Panc1 (cell line): ENCODE results near the gene ZNF593. TPM values are rescaled to one million over a fixed set of nuclear protein-coding genes. Genes with fewer than 3 reads are reported as not detected.

Source experiments
- ATAC-seq: fragments of 200-7000 bp; cut with Tn5 transposase; 2 replicates; pipeline ENCODE4 v1.9.1; 2020; ENCODE audit warnings: mild to moderate bottlenecking, moderate library complexity
- BruUV-seq: library from RNA; stranded (reverse); fragments of 400-500 nt; replicated peaks from 2 replicates; lab custom pipeline; 2021; lab: Mats Ljungman, UMichigan
- CTCF ChIA-PET: fragments of 300-600 bp; sonication (Branson Sonifier 250); formaldehyde crosslinking; loops from one replicate; lab custom pipeline; 2022; ENCODE audit warnings: antibody characterized with exemption; lab: Charles Lee
- POLR2A ChIA-PET: fragments of 300-600 bp; sonication (Branson Sonifier 250); formaldehyde crosslinking; loops from one replicate; lab custom pipeline; 2022; ENCODE audit warnings: antibody characterized with exemption; lab: Charles Lee
- DNase-seq: peaks from one replicate; pipeline ENCODE4 v3.0.0-alpha.2; 2010; ENCODE audit warnings: low read depth, low spot score
- H3K27ac ChIP-seq: 2 replicates; pipeline ENCODE4 v1.5.1; 2011; ENCODE audit warnings: mild to moderate bottlenecking, low read length, inconsistent platforms
- H3K27me3 ChIP-seq: fragments of 200-500 bp; sonication (Bioruptor generic); 2 replicates; pipeline ENCODE4 v1.6.0; 2014; ENCODE audit warnings: low read length, inconsistent platforms; ENCODE audit not compliant: control insufficient read depth, insufficient read depth
- H3K36me3 ChIP-seq: fragments of 200-500 bp; sonication (Bioruptor generic); 2 replicates; pipeline ENCODE4 v1.5.1; 2014; ENCODE audit warnings: inconsistent platforms, mild to moderate bottlenecking, low read length, moderate library complexity; ENCODE audit not compliant: control insufficient read depth, insufficient read depth
- H3K4me1 ChIP-seq: 2 replicates; pipeline ENCODE4 v1.5.1; 2011; ENCODE audit warnings: inconsistent platforms, mild to moderate bottlenecking, low read length, moderate library complexity; ENCODE audit not compliant: control insufficient read depth, insufficient read depth
- H3K4me3 ChIP-seq, 2 experiments: 2 replicates each; pipeline ENCODE4 v1.5.1; 2011 to 2012; ENCODE audit warnings: low read depth in 2 of 2, low read length in 2 of 2, mild to moderate bottlenecking in 2 of 2, inconsistent platforms in 1 of 2, moderate library complexity in 1 of 2
- H3K9me3 ChIP-seq: fragments of 200-500 bp; sonication (Bioruptor generic); 2 replicates; pipeline ENCODE4 v1.5.1; 2014; ENCODE audit warnings: low read depth, mild to moderate bottlenecking, inconsistent platforms, low read length, moderate library complexity; ENCODE audit not compliant: control insufficient read depth, insufficient read depth
- POLR2AphosphoS5 ChIP-seq: IDR thresholded peaks from 2 replicates; pipeline ENCODE4 v1.6.1; 2012; ENCODE audit warnings: mild to moderate bottlenecking, low read depth, low read length, moderate library complexity
- SIN3A ChIP-seq: IDR thresholded peaks from 2 replicates; pipeline ENCODE4 v1.6.1; 2012; ENCODE audit warnings: low read depth, mild to moderate bottlenecking, low read length, moderate library complexity, borderline replicate concordance; ENCODE audit not compliant: insufficient read depth
- TCF7L2 ChIP-seq: IDR thresholded peaks from 2 replicates; pipeline ENCODE4 v1.6.1; 2011; ENCODE audit warnings: mild to moderate bottlenecking, low read depth, low read length, inconsistent platforms
- in situ Hi-C: cut with HindIII; loops from 2 replicates; pipeline ENCODE4 v1.10.0; 2016; ENCODE audit warnings: low sequenced_read_pairs, low pct_unique_long_range_greater_than_20kb
- intact Hi-C: fragments of 100-400 bp; cut with micrococcal nuclease; formaldehyde crosslinking; loops from one replicate; pipeline ENCODE4 v1.10.0; 2022; ENCODE audit not compliant: unreplicated experiment
- total RNA-seq: library from RNA; stranded (reverse); gene quantifications from one replicate; pipeline ENCODE4 v1.2.1, GENCODE V29; 2021; ENCODE audit not compliant: unreplicated experiment
- TF ChIP-seq, protein P1 (sequence below): fragments of 450-650 bp; IDR thresholded peaks from 2 replicates; pipeline ENCODE4 v1.5.1; 2017; ENCODE audit warnings: mild to moderate bottlenecking
- TF ChIP-seq, protein P2 (sequence below), 2 experiments: IDR thresholded peaks; 2 replicates each; pipeline ENCODE4 v1.6.1; 2011 to 2012; ENCODE audit warnings: low read depth in 2 of 2, control low read depth in 1 of 2, low read length in 1 of 2, mild to moderate bottlenecking in 1 of 2, moderate library complexity in 1 of 2; ENCODE audit not compliant: insufficient read depth in 1 of 2

ZNF593 gene
- total RNA-seq, 1 experiment from 2014 or later = 108 TPM

DNA sequence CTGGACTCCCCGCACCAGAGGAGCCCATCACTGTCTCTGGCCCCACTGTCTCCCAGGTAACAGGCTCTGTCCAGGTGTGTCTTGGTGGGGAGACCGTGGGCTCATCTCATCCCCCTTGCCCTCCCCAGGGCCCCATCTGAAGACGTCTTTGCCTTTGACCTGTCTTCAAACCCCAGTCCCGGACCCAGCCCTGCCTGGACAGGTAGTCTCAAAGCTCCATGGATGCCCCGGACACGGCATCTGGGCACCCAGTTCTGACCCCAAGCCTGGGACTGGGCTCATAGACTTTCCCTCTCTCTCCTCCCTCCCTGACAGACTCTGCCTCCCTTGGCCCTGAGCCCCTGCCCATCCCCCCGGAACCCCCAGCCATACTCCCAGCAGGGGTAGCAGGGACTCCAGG, 14.4 kb downstream of the ZNF593 start:
- ATAC-seq = no peak
- Histone ChIP-seq H3K9me3 (no peaks in the 10 kb centered on the region), H3K4me1 (no peaks in the 10 kb centered on the region), H3K4me3 (no peak overlapping the region), H3K27ac (no peak overlapping the region), H3K27me3 (no peaks in the 10 kb centered on the region), H3K36me3 (no peaks in the 10 kb centered on the region)
- in situ Hi-C loops = no loop called here
- POLR2A ChIA-PET = interaction anchor here (0.7 to 0.9 kb wide), 2 partner anchors 14 to 31 kb away, joined by 3 to 4 read pairs; partner anchors contain the start of gene ZNF593
- TF ChIP-seq, protein P1, sequence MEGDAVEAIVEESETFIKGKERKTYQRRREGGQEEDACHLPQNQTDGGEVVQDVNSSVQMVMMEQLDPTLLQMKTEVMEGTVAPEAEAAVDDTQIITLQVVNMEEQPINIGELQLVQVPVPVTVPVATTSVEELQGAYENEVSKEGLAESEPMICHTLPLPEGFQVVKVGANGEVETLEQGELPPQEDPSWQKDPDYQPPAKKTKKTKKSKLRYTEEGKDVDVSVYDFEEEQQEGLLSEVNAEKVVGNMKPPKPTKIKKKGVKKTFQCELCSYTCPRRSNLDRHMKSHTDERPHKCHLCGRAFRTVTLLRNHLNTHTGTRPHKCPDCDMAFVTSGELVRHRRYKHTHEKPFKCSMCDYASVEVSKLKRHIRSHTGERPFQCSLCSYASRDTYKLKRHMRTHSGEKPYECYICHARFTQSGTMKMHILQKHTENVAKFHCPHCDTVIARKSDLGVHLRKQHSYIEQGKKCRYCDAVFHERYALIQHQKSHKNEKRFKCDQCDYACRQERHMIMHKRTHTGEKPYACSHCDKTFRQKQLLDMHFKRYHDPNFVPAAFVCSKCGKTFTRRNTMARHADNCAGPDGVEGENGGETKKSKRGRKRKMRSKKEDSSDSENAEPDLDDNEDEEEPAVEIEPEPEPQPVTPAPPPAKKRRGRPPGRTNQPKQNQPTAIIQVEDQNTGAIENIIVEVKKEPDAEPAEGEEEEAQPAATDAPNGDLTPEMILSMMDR = no peak
- TF ChIP-seq SIN3A (no peak), TCF7L2 (no peak), POLR2AphosphoS5 (no peak)
- TF ChIP-seq, protein P2, sequence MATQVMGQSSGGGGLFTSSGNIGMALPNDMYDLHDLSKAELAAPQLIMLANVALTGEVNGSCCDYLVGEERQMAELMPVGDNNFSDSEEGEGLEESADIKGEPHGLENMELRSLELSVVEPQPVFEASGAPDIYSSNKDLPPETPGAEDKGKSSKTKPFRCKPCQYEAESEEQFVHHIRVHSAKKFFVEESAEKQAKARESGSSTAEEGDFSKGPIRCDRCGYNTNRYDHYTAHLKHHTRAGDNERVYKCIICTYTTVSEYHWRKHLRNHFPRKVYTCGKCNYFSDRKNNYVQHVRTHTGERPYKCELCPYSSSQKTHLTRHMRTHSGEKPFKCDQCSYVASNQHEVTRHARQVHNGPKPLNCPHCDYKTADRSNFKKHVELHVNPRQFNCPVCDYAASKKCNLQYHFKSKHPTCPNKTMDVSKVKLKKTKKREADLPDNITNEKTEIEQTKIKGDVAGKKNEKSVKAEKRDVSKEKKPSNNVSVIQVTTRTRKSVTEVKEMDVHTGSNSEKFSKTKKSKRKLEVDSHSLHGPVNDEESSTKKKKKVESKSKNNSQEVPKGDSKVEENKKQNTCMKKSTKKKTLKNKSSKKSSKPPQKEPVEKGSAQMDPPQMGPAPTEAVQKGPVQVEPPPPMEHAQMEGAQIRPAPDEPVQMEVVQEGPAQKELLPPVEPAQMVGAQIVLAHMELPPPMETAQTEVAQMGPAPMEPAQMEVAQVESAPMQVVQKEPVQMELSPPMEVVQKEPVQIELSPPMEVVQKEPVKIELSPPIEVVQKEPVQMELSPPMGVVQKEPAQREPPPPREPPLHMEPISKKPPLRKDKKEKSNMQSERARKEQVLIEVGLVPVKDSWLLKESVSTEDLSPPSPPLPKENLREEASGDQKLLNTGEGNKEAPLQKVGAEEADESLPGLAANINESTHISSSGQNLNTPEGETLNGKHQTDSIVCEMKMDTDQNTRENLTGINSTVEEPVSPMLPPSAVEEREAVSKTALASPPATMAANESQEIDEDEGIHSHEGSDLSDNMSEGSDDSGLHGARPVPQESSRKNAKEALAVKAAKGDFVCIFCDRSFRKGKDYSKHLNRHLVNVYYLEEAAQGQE (IDR thresholded peaks at IDR 0.05; ENCODE audit: insufficient read depth in 1 of 2, low read depth in 2 of 2, low read length in 1 of 2) = no peak
- CTCF ChIA-PET = no interaction called here
- BruUV-seq = no TSS peak
- intact Hi-C loops = no loop called here
- DNase-seq = no peak

DNA sequence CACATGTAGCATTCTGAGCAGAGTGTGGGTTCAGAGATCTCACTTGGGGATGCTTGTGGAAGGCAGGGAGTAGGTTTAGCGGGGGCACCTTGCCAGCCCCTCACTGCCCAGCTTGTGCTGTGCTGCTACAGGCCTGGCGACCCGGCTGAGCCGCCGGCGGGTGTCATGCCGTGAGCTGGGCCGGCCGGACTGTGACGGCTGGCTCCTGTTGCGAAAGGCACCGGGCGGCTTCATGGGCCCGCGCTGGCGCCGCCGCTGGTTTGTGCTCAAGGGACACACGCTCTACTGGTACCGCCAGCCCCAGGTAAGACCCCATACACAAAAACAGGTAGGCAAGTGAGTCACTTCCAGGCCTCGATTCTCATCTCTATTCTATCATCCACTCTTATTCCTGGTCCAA, 15.2 kb downstream of the ZNF593 start:
- intact Hi-C loops (no loop called here), in situ Hi-C loops (no loop called here)
- ATAC-seq (no peak), DNase-seq (no peak)
- BruUV-seq = no TSS peak
- Histone ChIP-seq H3K27ac (no peak overlapping the region), H3K4me3 (no peak overlapping the region), H3K4me1 (no peaks in the 10 kb centered on the region), H3K9me3 (no peaks in the 10 kb centered on the region), H3K36me3 (no peaks in the 10 kb centered on the region), H3K27me3 (no peaks in the 10 kb centered on the region)
- POLR2A ChIA-PET = no interaction called here
- CTCF ChIA-PET = no interaction called here
- TF ChIP-seq, protein P2 (IDR thresholded peaks at IDR 0.05; ENCODE audit: insufficient read depth in 1 of 2, low read depth in 2 of 2, low read length in 1 of 2) = no peak
- TF ChIP-seq POLR2AphosphoS5 = no peak
- TF ChIP-seq SIN3A = no peak
- TF ChIP-seq, protein P1 = no peak
- TF ChIP-seq TCF7L2 = no peak
